ENCODE data around the gene PRMT7. TPM values are rescaled to one million over a fixed set of nuclear protein-coding genes. Genes with fewer than 3 reads are reported as not detected.

Gene PRMT7
- total RNA-seq, 1 donor from 2014 or later: 44.0 TPM

DNA sequence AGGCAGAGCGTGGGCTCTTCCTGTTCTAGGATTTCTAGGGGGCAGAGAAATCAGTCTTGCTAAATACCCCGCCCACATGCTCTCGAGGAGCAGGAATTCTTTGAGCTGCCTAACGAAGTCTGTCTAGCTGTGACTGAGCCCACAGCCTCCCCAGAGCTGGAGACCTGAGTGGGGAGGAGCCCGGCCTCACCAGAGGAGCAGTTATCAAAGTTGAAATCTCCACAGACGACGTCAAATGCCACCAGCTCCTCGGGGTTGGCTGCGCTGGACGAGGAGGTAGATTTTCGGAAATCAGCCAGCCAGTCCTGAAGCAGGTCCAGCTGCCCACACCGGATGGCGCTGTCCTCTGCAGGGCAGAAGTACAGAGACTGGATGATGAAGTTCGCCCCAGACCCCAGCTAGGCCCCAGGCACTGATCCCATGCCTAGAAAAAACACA is 53.8 kb downstream of the PRMT7 start:
- no peak for DNase-seq

DNA sequence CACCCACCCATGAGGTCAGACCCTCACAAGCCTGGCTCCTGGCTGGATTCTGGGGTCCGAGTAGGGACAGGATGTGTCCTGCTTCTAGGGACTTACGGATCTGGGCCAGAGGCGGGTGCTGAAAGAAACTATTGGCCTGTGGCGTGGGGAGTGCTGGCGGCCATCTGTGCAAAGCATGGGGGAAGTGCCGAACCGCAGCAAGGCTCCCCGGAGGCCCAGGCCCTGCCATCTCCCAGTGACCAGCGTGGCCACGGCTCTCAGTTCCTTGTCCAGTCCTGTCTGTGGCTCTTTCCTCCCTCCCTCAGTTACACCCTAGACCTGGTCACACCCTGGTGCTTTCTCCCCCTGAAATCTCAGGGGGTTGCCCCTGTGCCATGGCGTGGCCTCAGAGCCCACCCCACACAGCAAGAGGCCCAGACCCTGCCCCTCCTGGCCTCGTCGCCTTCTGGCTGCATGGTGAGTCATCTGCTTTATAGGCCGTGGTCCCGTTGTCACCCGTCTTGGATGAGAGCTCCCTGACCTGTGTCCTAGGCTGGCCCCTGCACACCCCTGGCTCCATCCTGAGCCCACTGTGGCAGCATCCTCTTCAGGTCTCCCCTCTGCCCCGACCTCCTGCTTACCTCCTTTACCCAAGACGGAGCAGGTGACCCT is 54.5 kb downstream of the PRMT7 start:
- DNase-seq: no peak

DNA sequence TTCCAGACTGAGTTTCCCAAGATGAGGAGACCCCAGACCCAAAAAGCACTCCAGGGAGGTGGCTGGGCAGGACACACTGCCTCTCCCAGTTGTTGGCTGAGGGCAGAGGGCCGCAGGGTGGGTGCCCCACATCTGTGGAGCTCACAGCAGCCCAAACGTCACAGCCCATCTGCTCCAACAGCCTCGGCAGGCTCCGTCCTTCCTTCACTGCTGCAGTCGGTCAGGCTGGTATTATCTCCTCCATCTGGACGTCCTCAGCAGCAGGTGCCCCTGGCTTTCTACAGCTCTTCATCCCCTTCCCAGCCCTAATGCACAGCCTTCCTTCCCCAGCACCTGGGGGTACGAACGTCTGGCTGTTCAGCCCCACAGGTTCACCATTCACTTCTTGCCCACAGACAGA is 55.2 kb downstream of the PRMT7 start:
- no peak for DNase-seq

DNA sequence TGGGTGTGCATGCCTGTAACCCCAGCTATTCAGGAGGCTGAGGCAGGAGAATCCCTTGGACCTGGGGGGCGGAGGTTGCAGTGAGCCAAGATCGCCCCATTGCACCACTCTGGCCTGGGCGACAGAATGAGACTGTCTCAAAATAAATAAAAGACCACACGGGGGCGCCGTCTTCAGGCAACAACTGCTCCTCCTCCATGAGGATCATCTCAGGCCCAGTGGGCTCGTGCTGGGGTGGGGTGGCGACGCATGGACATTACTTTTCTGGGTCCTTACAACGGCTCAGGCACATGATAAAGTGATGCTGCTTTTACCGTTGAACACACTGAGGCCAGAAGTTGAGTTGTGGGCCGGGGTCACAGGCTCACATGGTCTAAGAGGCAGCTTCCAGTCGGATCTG is 56.2 kb downstream of the PRMT7 start:
- DNase-seq: no peak

DNA sequence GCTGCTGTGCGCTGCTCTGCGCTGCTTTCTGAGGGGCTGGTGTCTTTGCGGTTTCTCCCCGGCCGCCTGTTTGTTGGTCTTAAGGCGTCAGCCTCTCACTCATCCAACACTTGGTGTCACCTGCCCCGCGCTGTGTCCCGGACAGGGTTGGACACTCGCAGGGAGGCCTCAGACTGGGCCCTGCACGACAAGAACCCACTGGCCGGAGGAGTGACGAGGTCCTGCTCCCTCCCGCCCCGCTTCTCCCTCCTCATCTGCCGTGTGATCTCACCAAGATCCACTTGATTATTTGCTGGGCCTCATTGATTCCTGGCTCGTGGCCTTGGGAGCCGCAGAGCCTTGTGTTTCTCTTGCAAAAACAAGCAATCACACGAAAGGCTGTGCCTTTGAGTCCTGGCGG is 56.6 kb downstream of the PRMT7 start:
- no peak for DNase-seq

DNA sequence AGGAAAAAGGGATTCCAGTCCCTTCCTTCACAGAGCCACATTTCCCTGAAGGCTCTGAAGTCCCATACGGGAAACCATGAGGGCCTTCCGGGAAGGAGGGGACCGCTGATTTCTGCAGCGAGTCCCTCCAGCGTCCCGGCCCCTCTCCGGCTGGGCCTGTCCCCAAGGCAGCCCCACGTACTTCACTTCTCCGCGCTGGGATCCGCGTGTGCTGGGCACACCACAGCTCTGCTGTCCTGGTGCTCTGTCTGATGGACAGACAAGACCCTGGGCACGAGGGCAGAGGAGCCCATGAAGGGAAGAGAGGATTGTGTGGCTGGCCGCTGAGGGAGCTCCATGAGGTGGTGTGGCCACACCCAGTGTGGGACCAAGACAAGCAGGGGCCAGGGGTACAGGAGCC is 57.1 kb downstream of the PRMT7 start:
- DNase-seq: no peak

DNA sequence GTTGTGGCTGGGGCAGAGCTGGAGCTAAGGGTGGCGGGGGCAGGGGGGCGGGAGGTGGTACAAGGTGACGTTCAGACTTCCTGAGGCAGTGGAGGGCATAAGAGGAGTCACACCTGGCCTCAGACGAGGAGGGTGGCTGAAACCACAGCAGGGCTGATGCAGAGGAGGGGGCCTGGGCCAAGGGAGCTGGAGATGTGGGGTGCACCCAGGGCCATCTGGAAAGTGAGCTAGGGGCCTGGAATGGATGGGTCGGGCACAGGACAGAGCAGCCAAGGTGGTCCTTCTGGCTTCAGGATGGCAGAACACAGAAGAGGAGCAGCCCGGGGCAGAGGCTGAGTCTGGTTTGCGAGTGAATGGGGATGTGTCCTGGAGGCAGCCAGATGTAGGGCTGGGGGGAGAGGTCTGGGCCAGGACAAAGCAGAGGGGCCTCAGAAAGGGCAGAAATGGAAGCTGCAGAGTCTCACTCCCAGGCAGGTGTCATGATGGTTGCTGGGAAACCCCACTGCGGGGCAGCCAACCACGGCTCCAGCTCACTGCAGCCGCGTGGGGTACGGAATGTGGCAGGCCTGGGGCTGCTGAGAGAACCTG is 57.6 kb downstream of the PRMT7 start:
- DNase-seq: no peak

DNA sequence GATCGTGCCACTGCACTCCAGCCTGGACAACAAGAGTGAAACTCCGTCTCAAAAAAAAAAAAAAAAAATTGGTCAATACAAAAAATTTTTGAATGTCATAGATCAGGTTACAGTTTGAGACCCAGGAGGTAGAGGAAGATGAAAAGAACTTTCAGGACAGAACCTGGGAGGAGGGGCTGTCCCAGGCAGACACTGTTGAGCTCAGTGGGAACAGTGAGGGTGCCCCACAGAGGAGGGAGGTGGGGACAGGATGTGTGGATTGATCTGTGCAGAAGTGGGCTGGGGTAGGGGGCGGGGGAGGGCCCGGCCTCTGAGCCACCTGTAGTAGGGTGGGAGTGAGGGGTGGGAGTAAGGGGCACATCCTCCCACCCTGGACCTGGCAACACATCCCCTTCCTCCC is 58.3 kb downstream of the PRMT7 start:
- DNase-seq: no peak

DNA sequence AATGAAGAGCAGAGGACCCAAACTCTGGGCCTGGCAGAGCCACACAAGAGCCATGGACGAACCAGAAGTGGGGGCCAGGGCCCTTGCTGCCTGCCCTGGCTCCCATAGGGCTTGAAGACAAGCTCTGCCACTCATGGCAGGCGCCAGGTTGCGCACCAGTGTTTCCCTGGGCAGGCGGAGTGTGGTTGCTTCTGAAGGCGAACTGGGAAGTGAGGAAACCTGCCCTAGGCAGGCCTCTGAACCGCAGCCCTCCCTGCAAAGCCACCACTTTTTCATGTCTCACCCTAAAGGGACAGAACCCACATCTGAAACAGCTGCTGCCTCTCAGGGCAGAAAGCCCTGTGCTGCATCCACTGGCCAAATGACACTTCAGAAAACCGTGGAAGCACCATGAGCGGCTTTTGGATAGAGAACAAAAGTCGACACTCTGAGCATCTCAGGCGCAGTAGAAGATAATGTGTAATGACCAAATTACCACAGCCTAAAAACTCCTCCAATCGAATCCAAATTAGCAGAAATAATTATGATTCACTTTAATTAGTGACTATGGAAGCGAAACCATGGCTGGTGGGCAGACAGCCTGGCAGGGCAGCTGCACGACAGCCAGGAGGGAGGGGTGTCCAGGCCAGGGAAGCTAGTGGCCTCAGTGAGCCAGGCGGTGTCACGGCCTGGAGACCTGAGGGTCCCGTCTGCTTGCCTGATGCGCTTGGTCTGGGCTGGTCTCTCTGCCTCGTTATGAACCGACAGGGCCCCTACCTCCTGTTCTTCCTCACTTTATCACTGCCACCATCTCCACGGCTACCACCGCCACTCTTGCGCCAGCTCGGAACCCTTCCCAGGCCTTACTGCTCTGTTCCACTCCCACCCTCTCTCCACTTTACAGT is 59.1 kb downstream of the PRMT7 start:
- no peak for DNase-seq

DNA sequence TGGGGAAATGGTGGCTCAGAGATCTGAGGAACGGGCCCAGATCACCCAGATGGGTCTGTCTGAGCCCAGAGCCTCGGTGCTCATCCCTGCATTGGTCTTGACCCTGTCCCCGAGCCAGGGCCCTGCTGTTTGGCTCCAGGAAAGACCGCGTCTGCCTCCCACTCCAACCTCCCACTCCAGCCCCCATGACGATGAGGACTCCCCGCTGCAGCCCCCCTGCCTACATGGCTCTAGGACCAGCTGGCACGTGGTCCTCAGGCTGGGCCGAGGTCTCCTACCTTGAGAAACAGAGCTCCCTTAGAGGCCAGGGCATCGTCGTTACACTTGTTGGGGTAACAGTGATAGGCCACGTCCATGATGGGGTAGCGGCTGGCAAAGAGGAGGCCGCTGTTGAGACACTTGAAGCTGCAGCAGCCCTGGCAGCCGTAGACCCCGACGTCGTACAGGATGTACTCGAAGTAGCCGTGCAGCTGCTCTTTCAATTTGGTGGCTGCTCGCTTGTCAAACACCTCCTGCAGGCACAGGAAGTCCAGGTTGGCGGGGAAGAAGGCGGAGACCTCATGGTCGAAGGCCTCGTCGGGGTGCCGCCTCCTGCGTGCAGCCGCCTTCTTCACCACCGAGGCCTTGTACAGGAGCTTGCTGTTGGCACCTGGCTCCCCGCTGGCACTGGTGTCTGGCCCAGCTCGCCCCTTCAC is 59.9 kb downstream of the PRMT7 start:
- no peak for DNase-seq

DNA sequence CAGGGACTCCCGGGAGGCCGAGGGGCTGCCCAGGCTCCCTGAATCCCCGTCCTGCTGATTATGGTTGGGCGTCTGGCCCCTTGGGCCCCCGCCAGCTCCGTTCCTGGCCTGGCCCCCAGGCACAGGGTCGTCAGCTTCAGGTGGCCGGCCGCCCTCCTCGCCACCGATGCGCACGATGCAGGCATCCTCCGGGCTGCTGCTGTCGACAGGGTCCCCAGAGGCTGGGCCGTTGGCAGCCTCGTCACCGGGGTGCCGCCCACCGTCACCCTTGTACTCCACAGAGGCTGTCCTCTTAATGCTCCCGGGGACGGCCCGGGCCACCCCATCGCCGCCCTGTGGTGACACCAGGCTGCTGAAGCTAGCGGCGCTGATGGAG is 60.4 kb downstream of the PRMT7 start:
- DNase-seq: no peak

DNA sequence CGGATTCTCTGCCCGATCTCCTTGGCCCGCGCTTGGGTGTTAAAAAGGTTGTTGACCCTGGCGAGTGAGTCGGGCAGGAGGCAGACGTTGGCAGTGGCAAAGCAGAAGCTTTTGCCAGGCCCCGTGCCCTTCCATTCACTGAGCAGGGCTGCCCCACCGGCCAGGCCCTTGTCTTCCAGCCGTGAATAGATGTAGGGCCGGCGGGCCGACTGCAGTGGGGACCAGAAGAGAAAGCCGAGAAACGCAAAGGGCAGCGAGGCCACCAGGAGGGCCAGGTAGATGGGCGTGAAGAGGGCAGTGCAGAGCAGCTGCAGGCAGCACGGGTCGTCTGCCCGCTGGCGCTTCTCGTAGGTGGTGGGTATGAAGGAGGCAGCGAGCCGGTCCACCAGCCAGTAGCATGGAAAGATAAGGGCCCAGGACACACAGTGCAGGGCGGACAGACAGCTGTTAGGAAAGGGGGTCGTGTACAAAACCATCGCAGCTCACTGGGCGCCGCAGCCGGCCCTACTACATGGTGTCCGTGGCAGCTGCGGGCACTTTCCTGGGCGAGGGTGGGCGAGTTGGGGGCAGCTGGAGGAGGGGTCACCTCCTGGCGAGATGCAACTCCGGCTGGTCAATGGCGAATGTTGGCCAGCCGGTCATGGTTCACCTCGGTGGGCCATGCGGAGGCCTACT is 61.0 kb downstream of the PRMT7 start:
- no peak for DNase-seq

DNA sequence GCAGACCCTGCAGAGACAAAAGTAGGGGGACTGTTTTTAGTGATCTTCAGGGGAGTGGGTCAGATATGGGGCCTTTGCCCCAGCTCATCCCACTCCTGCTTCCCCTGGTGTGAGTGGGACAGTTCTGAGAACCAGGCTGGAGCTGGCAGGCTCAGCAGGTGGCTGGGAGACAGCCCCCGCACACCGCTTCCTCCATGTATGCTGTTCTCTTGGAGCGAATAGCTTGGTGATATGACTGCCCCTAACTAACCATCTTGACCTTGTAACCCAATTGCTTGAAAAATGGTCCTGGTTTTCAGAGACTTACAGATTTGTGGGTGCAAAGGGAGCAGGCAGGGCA is 61.5 kb downstream of the PRMT7 start:
- no peak for DNase-seq

DNA sequence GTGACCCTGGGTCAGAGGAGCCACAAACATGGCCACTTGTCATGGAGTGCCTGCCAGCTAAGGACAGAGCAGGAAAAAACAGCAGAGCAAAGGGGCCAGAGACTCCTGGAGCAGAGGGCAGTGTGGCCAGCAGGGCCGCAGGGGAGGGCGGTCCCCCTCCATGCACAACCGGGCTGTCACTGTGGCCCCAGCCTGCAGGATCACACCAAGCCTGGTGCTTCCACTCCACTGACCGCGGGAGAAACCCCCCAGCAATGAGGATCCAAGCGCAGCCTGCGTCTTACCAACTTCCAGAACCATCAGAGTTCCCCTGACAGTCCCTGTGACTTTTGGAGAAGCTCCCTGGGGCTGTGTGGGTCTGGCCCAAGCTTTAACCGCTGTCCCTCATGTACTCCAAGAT is 62.0 kb downstream of the PRMT7 start:
- no peak for DNase-seq

DNA sequence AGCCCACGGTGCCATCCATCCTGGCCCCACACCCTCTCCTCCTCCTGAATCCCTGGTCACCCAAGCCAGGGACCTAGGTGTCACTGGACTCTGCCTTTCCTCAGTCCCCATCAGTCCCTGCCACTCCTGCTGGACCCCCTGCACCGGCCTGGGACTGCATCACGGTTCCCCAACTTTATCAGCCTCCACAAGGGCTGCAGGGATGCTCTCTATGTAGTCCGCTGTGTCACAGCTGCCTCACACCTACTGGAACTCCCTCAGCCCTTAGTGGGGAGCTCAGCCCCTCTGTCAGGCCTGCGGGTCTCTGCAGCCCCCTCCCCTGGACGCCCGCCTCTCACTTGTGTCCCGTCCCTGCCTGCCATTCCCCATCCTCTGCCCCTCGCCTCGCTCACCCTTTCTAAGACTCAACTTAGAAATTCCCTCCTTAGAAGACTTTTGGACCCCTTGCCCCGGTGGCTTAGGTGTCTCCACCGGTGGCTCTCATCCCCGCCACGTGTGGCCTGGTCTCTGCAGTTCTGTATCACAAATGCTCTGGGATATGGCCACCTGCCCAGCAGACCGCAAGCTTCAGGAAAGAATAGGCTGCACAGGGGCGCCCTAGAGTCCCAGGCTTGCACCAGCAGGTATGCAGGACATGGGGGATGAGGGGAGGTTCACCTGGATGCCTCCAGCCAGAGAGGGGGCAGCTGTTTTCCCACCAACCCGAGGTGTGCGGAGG is 62.9 kb downstream of the PRMT7 start:
- no peak for DNase-seq

DNA sequence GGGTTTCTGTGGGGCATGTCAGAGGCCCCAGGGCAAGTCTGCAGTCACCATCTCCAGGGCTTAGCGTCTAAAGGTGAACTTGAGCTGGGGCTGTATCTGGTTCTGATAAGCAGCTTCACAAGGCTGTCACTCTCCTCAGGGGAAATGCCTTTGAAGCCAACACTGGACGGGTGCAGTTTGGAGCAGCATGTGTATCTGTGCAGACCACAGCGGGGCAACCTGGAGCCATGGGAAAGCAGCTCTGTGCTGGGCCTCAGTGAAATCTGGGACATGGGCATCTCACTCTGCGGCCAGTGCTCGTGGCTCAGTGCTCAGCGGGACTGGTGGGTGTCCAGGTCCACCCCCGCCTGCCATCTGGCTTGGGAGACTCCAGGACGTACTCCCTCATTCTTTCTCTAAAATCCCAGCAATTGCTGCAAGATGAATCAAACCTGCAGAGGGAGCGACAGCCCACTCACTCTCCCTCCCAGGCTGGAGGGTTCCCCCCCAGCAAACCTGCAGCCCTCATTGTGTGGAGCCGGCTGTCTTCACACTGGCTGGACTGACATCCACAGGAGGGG is 63.5 kb downstream of the PRMT7 start:
- DNase-seq: peak; percentile 70

DNA sequence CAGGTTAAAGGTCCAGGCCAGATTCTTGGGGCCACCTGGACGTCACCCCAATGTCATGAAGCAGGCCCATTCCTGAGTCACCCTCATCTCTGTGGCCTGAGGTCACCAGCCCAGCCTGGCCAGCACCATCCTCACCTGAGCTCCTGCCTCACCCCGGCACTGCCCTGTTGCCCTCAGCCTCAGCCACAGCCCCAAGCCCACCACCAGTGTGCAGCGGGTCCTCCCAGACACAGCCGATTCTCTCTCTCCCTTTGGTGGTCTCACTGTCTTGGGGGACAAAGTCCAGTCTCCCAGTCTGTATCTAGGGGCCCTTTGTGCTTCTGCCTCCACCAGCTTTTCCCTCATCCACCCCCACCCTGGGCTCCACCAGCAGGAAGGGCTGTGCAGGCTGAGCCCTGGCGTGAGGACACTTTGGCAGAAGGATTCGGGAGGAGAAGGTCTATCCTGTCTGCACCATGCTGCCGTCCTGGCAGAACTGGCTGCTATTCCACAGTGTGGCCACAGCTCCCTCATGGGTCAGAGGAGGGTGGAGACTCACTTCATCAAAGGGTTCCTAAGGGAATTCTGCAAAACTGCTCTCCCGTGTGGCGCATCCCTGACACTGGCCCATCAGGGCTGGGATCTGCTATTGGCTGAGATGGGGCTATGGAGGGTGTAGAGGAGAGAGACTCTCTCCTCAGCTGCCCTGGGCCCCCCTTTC is 64.3 kb downstream of the PRMT7 start:
- DNase-seq: no peak

DNA sequence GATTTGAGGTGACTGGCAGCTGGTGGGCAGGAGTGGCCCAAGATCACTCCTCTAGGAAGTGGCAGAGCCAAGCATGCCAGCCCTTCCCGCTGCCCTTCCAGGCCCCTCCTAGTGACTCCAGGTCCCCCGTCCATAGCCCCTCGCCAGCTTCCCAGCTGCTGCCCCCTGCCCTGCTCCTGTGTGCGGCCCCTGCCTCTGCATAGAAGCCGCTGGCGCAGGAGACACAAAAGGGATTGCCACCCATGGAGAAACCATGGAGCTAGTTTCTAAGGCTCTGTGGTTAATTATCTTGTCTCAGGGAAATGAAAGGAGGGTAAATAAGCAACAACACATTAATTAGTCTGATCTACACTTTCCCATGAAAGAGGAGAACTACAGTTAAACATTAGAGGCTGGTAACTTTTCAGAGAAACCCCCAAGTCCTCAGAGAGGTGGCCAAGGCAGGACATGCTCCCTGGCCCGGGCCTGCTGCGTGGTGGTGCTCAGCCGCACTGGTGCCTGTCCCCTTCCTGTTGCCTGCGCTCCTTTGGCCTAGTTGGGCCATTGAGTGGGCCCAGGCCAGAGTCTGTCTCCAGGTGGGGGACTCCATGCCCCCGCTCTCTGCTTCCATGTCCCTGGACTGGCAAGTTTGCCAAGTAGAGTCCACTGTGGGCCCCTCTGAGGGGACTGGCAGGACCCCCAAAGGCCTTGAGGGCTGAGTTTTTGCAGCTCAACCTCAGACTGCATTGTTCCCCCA is 65.2 kb downstream of the PRMT7 start:
- DNase-seq: no peak

DNA sequence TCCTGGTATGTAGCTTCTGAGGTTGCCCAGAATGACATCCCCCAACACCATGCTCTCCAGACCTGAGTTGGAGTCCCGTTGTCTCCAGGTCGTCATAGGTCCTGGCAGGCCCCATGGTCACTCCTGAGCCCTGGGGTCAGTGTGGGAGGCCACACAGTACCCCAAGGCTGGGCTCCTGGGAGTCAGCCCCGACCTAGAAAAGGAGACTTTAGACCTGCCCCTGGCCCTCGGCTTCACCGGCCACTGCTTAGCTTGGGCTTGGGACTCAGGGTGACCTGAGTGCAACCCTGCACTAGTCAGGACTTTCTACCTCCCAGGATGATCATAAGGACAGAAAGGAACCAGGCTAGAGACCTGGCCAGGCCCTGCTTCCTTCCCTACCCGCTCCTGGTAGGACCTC is 65.8 kb downstream of the PRMT7 start:
- DNase-seq: no peak

DNA sequence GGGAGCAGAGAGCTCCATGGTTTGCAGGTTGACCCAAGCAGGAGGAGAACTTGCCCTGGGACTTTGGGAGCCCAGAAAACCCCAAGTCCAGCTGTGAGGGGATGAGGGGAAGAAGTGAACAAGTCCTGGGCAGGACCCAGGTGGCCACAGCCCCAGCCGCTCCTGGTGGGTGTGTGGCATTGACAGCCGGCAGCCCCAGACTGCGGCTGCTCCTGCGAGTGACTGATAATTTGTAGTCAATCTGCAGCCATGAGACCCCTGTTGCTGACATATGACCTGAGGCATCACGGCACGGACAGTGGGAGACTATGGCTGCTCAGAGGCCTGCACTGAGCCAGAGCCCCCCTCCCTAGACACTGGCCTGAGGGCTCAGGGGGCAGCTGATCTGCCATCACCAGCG is 66.4 kb downstream of the PRMT7 start:
- DNase-seq: no peak
